ENCODE measurements around the gene RGS5.

RGS5 gene

DNA sequence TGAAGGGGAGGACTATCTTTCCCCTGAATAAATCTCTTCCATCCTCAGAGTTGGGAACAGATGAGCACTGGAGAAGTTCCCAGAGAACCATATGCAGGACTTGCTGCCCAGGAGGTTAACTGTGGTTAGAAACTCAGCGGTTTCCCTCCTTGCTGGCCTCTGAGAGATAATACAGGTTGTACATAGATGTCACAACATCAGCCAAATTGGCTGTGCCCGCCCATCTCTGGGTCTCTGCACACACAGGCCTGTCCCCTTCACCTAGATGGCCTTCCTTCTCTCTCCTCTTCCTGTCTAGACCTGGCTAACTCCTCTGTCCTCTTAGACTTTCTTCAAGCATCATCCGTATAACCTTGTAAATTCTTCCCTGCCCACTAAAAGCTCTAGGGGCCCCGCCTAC, 5.7 kb downstream of the RGS5 start:
- no peak overlapping the region for H3K4me3 ChIP-seq (ENCODE audit: low read length)
- TF ChIP-seq, protein P1, sequence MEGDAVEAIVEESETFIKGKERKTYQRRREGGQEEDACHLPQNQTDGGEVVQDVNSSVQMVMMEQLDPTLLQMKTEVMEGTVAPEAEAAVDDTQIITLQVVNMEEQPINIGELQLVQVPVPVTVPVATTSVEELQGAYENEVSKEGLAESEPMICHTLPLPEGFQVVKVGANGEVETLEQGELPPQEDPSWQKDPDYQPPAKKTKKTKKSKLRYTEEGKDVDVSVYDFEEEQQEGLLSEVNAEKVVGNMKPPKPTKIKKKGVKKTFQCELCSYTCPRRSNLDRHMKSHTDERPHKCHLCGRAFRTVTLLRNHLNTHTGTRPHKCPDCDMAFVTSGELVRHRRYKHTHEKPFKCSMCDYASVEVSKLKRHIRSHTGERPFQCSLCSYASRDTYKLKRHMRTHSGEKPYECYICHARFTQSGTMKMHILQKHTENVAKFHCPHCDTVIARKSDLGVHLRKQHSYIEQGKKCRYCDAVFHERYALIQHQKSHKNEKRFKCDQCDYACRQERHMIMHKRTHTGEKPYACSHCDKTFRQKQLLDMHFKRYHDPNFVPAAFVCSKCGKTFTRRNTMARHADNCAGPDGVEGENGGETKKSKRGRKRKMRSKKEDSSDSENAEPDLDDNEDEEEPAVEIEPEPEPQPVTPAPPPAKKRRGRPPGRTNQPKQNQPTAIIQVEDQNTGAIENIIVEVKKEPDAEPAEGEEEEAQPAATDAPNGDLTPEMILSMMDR (conservative IDR thresholded peaks at IDR 0.05; ENCODE audit: low read length) = no peak
- DNase-seq (ENCODE audit: low read depth) = no peak

DNA sequence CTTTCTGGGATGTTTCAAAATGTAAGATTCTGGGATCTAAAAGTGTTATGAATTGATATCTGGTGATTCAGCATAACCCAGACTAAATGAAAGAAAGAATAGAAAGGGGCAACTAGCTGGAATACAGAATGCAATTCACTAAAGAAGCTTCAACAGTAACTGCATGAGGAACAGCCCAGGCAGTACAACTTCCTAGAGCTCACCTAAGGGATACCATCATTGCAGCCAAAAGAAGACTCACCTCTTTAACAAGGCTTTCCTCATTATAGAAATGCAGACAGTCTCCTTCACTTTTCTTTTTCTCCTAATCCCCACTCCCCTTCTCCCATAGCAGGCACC, 6.3 kb downstream of the RGS5 start:
- no peak overlapping the region for H3K4me3 ChIP-seq (ENCODE audit: low read length)
- TF ChIP-seq, protein P1 (conservative IDR thresholded peaks at IDR 0.05; ENCODE audit: low read length) = no peak
- no peak for DNase-seq (ENCODE audit: low read depth)

DNA sequence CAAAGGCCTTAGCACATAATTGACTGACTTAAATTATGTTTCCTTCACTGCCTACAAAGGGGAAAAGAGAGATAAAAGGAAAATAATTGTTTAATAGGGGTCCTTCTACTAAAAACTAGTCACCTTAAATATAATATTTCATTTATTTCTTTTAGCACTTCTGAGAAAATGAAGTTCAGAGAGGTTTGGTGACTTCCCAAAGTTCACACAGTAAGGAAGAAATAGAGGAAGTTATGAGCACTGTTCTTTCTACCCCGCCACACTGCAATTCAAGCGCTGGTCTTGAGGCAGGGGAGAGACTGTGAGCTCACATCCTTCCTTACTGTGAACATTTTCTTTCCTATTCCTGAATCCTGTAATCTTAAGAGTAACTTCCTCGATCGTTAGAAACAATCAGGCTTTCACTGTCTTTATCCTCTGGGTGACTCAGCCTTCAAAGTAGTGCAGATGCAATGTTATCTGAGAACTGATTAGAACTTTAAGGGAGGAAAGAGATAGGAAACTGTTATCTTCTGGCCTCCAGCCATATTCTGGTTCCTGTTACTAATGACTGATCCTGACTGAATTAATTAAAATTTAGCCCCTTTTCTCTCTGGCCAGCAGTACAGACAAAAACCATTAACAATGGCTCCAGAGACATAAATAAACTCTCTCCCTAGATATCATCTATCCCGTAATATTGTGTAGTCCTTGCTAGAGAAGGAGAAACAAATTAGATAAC, 6.8 kb downstream of the RGS5 start:
- DNase-seq (ENCODE audit: low read depth) = no peak
- TF ChIP-seq, protein P1 (conservative IDR thresholded peaks at IDR 0.05; ENCODE audit: low read length) = no peak
- H3K4me3 ChIP-seq (ENCODE audit: low read length) = no peak overlapping the region

DNA sequence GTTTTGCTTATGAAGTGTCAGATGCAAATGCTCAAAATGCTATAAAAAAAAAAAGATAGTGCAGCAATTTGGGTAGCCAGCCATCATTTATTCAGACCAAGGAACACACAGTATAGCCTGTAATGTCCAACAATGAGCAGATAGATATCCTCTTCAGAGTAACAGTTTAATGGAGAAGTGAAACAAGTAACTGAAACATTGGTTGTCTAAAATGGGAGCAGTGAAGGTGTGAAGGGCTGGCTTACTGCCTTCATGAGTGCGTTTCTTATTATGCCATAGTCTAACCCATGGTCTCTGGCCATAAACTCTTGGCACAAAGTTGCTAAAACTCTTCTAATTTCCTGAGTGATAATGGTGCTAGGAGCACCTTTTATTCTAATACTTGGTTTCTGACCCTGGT, 11.4 kb downstream of the RGS5 start:
- no peak for DNase-seq (ENCODE audit: low read depth)
- no peak overlapping the region for H3K4me3 ChIP-seq (ENCODE audit: low read length)
- TF ChIP-seq, protein P1 (conservative IDR thresholded peaks at IDR 0.05; ENCODE audit: low read length) = no peak

DNA sequence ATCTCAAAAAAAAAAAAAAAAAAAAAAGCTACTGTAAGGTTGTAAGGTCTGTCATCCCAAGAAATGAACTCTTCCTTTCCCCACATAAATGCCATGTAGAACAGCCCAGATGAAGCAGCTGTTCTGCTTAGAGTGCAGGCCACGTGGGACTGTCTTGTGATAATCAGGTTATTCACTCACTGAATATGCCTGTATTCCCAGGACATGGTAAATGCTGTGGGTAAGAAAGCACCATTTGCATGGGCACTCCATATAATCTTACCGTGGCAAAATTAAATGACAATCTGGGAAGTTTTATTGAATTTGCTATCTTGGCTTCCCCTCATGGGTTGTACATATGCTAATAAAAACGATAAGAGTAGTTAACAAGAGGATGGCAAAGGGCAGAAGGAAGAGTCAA, 13.8 kb downstream of the RGS5 start:
- H3K4me3 ChIP-seq (ENCODE audit: low read length) = no peak overlapping the region
- no peak for DNase-seq (ENCODE audit: low read depth)
- TF ChIP-seq, protein P1 (conservative IDR thresholded peaks at IDR 0.05; ENCODE audit: low read length) = no peak

DNA sequence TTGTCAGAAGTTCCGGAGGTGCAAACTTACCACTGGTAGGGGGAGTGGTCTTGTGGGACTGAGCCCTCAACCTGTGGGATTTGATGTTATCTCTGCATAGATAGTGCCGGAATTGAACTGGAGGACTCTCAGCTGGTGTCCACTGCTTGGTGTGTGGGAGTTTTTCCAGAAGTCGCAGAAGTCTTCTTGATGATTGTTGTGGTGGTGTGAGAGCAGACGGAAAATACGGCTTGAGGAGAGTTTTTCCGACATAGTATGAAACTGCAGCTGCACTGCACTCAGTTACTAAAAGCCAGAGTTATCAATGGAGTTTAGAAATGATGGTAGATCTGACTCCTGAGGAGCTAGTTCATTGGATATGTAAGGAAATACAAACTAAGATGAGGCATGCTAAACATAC, 14.9 kb downstream of the RGS5 start:
- no peak overlapping the region for H3K4me3 ChIP-seq (ENCODE audit: low read length)
- TF ChIP-seq, protein P1 (conservative IDR thresholded peaks at IDR 0.05; ENCODE audit: low read length) = no peak
- no peak for DNase-seq (ENCODE audit: low read depth)

DNA sequence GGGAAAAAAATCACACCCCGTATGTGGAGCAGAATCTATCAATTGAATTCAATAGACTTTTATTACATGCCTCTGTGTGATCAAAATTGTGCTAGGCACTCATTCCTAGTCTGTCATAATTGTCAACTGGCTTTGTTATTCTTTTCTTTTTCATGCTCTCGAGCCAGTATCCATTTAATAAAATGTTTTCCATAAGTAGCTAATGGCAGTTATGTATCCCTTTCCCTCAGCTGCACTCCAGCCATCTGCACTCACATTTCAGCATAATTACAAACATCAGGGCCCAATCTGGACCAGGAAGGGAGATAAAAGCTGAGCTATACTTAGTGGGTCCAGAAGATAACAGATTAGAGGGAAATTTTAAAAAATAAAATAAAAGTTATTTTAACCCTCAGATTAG, 15.9 kb downstream of the RGS5 start:
- TF ChIP-seq, protein P1 (conservative IDR thresholded peaks at IDR 0.05; ENCODE audit: low read length) = no peak
- no peak for DNase-seq (ENCODE audit: low read depth)
- H3K4me3 ChIP-seq (ENCODE audit: low read length) = no peak overlapping the region
